ENCODE measurements around the gene PWWP2A.

The PWWP2A gene

DNA sequence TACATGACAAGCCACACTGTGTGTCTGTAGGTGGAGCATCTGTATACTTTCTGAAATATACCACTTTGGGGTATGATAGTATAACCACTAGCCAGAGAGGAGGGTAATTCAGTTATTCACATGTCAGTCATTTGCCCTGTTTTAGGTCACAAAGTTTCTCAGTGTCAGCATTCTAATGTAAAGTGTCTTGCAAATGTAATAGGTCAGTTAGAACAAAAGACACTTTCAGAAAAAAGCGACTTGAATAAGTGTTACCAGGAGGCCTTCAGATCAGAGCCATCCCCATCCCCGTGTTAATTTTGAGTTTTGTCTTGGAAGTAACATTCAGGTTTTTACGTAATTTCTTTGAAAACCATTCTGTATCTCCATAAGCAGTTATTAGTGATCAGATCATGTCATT is 76.6 kb downstream of the PWWP2A start:
- no peak overlapping the region for H3K4me2 ChIP-seq (ENCODE audit: low read length)
- TF ChIP-seq, protein P1, sequence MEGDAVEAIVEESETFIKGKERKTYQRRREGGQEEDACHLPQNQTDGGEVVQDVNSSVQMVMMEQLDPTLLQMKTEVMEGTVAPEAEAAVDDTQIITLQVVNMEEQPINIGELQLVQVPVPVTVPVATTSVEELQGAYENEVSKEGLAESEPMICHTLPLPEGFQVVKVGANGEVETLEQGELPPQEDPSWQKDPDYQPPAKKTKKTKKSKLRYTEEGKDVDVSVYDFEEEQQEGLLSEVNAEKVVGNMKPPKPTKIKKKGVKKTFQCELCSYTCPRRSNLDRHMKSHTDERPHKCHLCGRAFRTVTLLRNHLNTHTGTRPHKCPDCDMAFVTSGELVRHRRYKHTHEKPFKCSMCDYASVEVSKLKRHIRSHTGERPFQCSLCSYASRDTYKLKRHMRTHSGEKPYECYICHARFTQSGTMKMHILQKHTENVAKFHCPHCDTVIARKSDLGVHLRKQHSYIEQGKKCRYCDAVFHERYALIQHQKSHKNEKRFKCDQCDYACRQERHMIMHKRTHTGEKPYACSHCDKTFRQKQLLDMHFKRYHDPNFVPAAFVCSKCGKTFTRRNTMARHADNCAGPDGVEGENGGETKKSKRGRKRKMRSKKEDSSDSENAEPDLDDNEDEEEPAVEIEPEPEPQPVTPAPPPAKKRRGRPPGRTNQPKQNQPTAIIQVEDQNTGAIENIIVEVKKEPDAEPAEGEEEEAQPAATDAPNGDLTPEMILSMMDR (IDR thresholded peaks at IDR 0.05): no peak
- H3K36me3 ChIP-seq (ENCODE audit: control insufficient read depth, insufficient read depth, low read length): no peaks in the 10 kb centered on the region
- no peak overlapping the region for H3K9ac ChIP-seq
- H3K4me1 ChIP-seq: no peaks in the 10 kb centered on the region
- no peak overlapping the region for H3K4me3 ChIP-seq (ENCODE audit: low read depth, low read length)
- H3K27ac ChIP-seq: no peak overlapping the region
- no peaks in the 10 kb centered on the region for H3K79me2 ChIP-seq
- H2AFZ ChIP-seq: no peak overlapping the region
- no peaks in the 10 kb centered on the region for H3K27me3 ChIP-seq (ENCODE audit: control insufficient read depth, insufficient read depth, low read length)
- H3K9me3 ChIP-seq (ENCODE audit: control insufficient read depth, low read length): no peaks in the 10 kb centered on the region
